ENCODE results near the gene SYNPO.

SYNPO gene

DNA sequence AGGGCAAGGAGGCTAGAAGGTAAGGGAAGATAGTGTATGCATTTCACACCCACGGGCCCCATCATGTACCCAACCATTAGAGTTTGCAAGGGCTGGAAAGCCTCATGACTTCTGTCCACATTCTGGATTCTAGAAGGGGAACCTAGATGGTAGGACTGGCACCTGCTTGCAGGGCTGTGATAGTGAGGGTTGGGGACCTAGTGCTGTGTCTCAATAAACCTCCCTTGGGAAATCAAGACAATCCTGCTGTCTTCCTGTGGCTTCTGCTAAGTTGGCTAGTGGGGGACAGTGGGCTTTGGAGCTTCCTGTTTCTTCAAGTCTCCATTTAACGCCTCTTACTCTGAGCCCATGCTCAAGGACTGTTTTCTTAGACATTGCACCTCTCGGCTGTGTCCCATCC lies 43.6 kb upstream of the SYNPO start:
- CTCF ChIA-PET = interaction anchor here (0.6 to 1.6 kb wide), 2 partner anchors 57 to 58 kb away, joined by 4 read pairs; no protein-coding TSS in a partner anchor

DNA sequence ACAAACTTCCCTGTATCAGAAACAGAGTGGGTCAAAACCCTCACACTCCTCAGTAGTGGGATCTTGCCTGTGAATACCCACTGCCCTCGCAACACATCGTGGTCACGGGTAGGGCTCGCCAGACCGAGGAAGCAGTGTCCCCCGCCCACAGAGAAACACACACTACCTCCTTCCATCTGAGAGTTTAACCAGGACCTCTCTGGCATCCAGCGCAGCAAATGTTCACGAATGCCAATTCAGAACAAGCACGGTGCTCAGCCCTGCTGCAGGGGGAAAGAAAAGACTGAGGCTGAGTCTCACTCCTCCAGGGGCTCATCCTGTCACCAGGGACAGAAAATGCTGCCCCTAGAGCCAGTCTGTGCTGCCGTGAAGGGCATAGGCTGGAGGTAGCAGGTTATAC lies 42.5 kb upstream of the SYNPO start:
- no peaks in the 10 kb centered on the region for H3K27me3 ChIP-seq (replicated peaks in 2 of 5; ENCODE audit: control insufficient read depth in 4 of 5, insufficient read depth in 5 of 5, low read length in 4 of 5)
- DNase-seq = no peak
- no peak overlapping the region for H3K27ac ChIP-seq (ENCODE audit: insufficient read depth in 1 of 2, low read depth in 1 of 2, low read length in 2 of 2, poor library complexity in 1 of 2, severe bottlenecking in 2 of 2)
- ChIA-PET POLR2A (no interaction called here), CTCF (interaction anchor here (1.0 to 1.6 kb wide), 2 partner anchors 12 to 56 kb away, joined by 3 to 4 read pairs; no protein-coding TSS in a partner anchor)
- no peak overlapping the region for H3K4me3 ChIP-seq (ENCODE audit: control insufficient read depth in 1 of 7, extremely low read depth in 1 of 7, insufficient read depth in 4 of 7, low read depth in 2 of 7, low read length in 6 of 7)
- WGBS (ENCODE audit: insufficient coverage) = 84% methylated on average over 4 of the region's 10 CpGs
- no peaks in the 10 kb centered on the region for H3K36me3 ChIP-seq (ENCODE audit: control insufficient read depth in 4 of 4, insufficient read depth in 4 of 4, low read length in 3 of 4)
- no peaks in the 10 kb centered on the region for H3K9me3 ChIP-seq (ENCODE audit: control extremely low read depth in 1 of 5, control insufficient read depth in 4 of 5, insufficient read depth in 2 of 5, low read depth in 1 of 5, low read length in 4 of 5)
- peaks cover 0 to 23% (median 8%) of the 10 kb centered on the region in 4 experiments for H3K4me1 ChIP-seq (ENCODE audit: control extremely low read depth in 1 of 4, control insufficient read depth in 4 of 4, insufficient read depth in 4 of 4, low read length in 3 of 4)

More for the DNA sequence above, 43.6 kb upstream of the SYNPO start:
- Histone ChIP-seq H3K27ac (ENCODE audit: insufficient read depth in 1 of 2, low read depth in 1 of 2, low read length in 2 of 2, poor library complexity in 1 of 2, severe bottlenecking in 2 of 2) (no peak overlapping the region), H3K4me1 (ENCODE audit: control extremely low read depth in 1 of 4, control insufficient read depth in 4 of 4, insufficient read depth in 4 of 4, low read length in 3 of 4) (peaks cover 0 to 23% (median 8%) of the 10 kb centered on the region in 4 experiments), H3K4me3 (ENCODE audit: control insufficient read depth in 1 of 7, extremely low read depth in 1 of 7, insufficient read depth in 4 of 7, low read depth in 2 of 7, low read length in 6 of 7) (no peak overlapping the region), H3K36me3 (ENCODE audit: control insufficient read depth in 4 of 4, insufficient read depth in 4 of 4, low read length in 3 of 4) (no peaks in the 10 kb centered on the region), H3K9me3 (ENCODE audit: control extremely low read depth in 1 of 5, control insufficient read depth in 4 of 5, insufficient read depth in 2 of 5, low read depth in 1 of 5, low read length in 4 of 5) (no peaks in the 10 kb centered on the region), H3K27me3 (replicated peaks in 2 of 5; ENCODE audit: control insufficient read depth in 4 of 5, insufficient read depth in 5 of 5, low read length in 4 of 5) (no peaks in the 10 kb centered on the region)
- POLR2A ChIA-PET = interaction anchor here (0.6 kb wide), 1 partner anchor 443 kb away, joined by 3 read pairs; no protein-coding TSS in a partner anchor
- DNase-seq = peak in 2 of 3 donors; percentile 40 to 42
- WGBS (ENCODE audit: insufficient coverage) = 100% methylated on average over 1 of the region's 3 CpGs

DNA sequence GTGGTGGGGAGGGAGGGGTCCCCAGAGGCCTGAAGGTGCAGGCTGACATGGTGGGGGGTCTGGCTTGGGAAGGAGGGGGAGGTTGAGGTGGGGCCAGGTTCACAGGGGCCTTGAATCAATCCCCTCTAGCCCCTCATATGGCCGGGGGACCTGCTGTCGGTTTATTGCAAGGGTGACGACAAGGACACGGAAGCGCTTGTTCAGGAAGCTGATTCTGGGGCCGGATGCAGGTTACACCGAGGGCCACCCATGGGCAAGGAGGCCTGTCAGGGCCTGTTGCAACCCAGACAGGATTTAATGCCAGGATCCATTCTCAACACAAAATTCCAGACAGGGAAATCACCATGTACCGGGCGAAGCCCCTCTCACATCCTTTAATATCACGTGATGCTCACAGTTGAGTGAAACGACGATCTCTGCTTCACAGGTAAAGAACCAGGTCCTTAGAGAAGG lies 41.6 kb upstream of the SYNPO start:
- peaks cover 0 to 23% (median 8%) of the 10 kb centered on the region in 4 experiments for H3K4me1 ChIP-seq (ENCODE audit: control extremely low read depth in 1 of 4, control insufficient read depth in 4 of 4, insufficient read depth in 4 of 4, low read length in 3 of 4)
- CTCF ChIA-PET = no interaction called here
- no peaks in the 10 kb centered on the region for H3K9me3 ChIP-seq (ENCODE audit: control extremely low read depth in 1 of 5, control insufficient read depth in 4 of 5, insufficient read depth in 2 of 5, low read depth in 1 of 5, low read length in 4 of 5)
- POLR2A ChIA-PET = no interaction called here
- H3K36me3 ChIP-seq (ENCODE audit: control insufficient read depth in 4 of 4, insufficient read depth in 4 of 4, low read length in 3 of 4) = no peaks in the 10 kb centered on the region
- no peaks in the 10 kb centered on the region for H3K27me3 ChIP-seq (replicated peaks in 2 of 5; ENCODE audit: control insufficient read depth in 4 of 5, insufficient read depth in 5 of 5, low read length in 4 of 5)
- WGBS (ENCODE audit: insufficient coverage) = 94% methylated on average over 12 of the region's 12 CpGs
- no peak overlapping the region for H3K4me3 ChIP-seq (ENCODE audit: control insufficient read depth in 1 of 7, extremely low read depth in 1 of 7, insufficient read depth in 4 of 7, low read depth in 2 of 7, low read length in 6 of 7)
- H3K27ac ChIP-seq (ENCODE audit: insufficient read depth in 1 of 2, low read depth in 1 of 2, low read length in 2 of 2, poor library complexity in 1 of 2, severe bottlenecking in 2 of 2) = no peak overlapping the region
- no peak for DNase-seq

DNA sequence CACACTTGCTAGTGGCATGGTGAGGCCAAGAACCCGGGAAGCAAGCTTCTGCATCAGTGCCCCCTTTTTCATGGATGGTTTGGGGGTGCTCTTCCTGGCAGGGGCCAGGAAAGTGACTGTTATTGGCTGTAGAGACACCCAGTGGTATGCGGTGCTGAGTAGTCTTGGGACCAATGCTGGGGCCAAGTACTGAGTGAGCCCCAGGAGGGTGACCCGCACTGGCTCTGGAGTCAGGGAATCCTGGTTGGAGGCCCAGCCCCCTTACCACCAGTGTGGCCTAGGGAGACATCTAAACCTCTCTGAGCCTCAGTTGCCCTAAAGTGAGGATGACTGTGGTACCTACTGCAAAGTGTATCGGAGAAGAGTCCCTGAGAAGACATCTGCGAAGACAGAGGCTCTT lies 41.2 kb upstream of the SYNPO start:
- ChIA-PET POLR2A (no interaction called here), CTCF (interaction anchor here (0.5 kb wide), 1 partner anchor 17 kb away, joined by 3 read pairs; no protein-coding TSS in a partner anchor)
- 94% methylated on average over 5 of the region's 5 CpGs for WGBS (ENCODE audit: insufficient coverage)
- Histone ChIP-seq H3K27ac (ENCODE audit: insufficient read depth in 1 of 2, low read depth in 1 of 2, low read length in 2 of 2, poor library complexity in 1 of 2, severe bottlenecking in 2 of 2) (no peak overlapping the region), H3K9me3 (ENCODE audit: control extremely low read depth in 1 of 5, control insufficient read depth in 4 of 5, insufficient read depth in 2 of 5, low read depth in 1 of 5, low read length in 4 of 5) (no peaks in the 10 kb centered on the region), H3K36me3 (ENCODE audit: control insufficient read depth in 4 of 4, insufficient read depth in 4 of 4, low read length in 3 of 4) (no peaks in the 10 kb centered on the region), H3K27me3 (replicated peaks in 2 of 5; ENCODE audit: control insufficient read depth in 4 of 5, insufficient read depth in 5 of 5, low read length in 4 of 5) (no peaks in the 10 kb centered on the region), H3K4me3 (ENCODE audit: control insufficient read depth in 1 of 7, extremely low read depth in 1 of 7, insufficient read depth in 4 of 7, low read depth in 2 of 7, low read length in 6 of 7) (no peak overlapping the region), H3K4me1 (ENCODE audit: control extremely low read depth in 1 of 4, control insufficient read depth in 4 of 4, insufficient read depth in 4 of 4, low read length in 3 of 4) (peaks cover 0 to 23% (median 8%) of the 10 kb centered on the region in 4 experiments)
- no peak for DNase-seq

DNA sequence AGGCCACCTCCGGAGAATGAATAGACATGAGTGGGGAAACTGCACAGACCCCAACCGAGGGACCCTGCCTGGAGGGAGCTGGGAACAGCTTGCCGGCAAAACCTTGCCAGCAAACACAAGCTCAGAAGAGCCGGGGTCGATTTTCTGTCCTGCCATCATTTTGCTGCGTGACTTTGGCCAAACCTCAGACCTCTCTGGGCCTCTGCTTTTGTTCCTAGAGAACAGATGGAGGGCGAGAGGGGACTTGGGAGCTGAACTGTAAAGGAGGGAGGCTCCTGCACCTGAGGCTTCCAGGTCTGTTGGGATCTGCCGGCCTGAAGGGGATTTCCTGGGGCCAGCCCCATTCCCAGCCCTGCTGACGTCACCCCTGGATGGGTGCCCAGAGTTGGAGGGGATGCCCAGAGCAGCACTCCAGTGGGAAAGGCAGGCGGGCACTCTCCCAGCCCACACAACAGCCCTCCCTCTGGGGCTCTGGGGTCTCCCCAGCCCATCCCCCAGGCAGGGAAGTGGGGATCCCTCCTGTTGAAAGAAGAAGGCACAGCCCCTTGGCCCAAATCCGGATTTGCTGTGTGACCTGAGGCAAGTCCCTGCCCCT lies 40.4 kb upstream of the SYNPO start:
- no peaks in the 10 kb centered on the region for H3K27me3 ChIP-seq (replicated peaks in 2 of 5; ENCODE audit: control insufficient read depth in 4 of 5, insufficient read depth in 5 of 5, low read length in 4 of 5)
- no peaks in the 10 kb centered on the region for H3K36me3 ChIP-seq (ENCODE audit: control insufficient read depth in 4 of 4, insufficient read depth in 4 of 4, low read length in 3 of 4)
- H3K9me3 ChIP-seq (ENCODE audit: control extremely low read depth in 1 of 5, control insufficient read depth in 4 of 5, insufficient read depth in 2 of 5, low read depth in 1 of 5, low read length in 4 of 5) = no peaks in the 10 kb centered on the region
- DNase-seq = no peak
- POLR2A ChIA-PET = no interaction called here
- H3K4me3 ChIP-seq (ENCODE audit: control insufficient read depth in 1 of 7, extremely low read depth in 1 of 7, insufficient read depth in 4 of 7, low read depth in 2 of 7, low read length in 6 of 7) = no peak overlapping the region
- H3K4me1 ChIP-seq (ENCODE audit: control extremely low read depth in 1 of 4, control insufficient read depth in 4 of 4, insufficient read depth in 4 of 4, low read length in 3 of 4) = peaks cover 0 to 17% (median 7%) of the 10 kb centered on the region in 4 experiments
- no peak overlapping the region for H3K27ac ChIP-seq (ENCODE audit: insufficient read depth in 1 of 2, low read depth in 1 of 2, low read length in 2 of 2, poor library complexity in 1 of 2, severe bottlenecking in 2 of 2)
- CTCF ChIA-PET = interaction anchor here (0.5 kb wide), 1 partner anchor 18 kb away, joined by 3 read pairs; no protein-coding TSS in a partner anchor
- 84% methylated on average over 9 of the region's 11 CpGs for WGBS (ENCODE audit: insufficient coverage)

DNA sequence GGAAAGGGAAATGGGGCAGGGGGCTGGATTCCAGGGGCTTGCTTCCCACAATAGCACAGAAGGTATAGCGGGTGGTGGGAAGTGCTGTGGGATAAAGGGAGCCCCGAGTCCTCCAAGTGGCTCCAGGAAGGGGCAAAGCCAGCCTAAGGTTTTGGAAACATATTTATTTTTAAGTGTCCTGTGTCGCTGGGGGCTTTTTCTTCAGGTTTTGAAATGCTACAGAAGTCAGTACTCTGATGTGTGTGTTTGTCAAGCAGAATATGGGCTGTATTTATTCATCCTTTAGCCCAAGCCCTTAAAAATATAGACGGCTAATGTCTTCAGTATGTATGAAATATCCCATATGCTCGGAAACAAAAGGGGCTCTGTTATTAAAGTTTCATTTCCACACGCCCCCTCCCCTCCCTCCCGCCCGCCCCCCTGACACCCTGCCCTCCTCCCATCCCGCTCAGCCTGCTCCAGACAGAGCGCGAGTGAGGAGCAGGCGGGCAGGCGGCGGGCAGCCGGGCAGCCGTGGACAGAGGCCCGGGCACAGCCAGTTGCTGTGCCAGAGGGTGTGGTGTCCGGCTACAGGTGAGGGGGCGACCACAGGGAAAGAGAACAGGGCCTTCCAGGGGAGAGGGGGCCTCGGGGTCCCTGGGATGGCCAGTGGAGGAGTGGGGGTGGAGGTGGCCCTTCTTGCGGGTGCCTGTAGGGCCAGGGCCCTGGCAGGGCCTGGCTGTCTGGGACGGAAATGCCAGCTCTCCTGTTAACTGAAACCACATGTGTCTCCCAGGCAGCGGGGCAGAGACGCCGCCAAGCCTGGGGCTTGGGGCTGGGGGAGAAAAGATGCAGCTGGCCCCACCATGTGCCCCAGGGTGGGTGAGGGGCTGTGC lies 39.6 kb upstream of the SYNPO start:
- Histone ChIP-seq H3K27ac (ENCODE audit: insufficient read depth in 1 of 2, low read depth in 1 of 2, low read length in 2 of 2, poor library complexity in 1 of 2, severe bottlenecking in 2 of 2) (no peak overlapping the region), H3K36me3 (ENCODE audit: control insufficient read depth in 4 of 4, insufficient read depth in 4 of 4, low read length in 3 of 4) (no peaks in the 10 kb centered on the region), H3K4me3 (ENCODE audit: control insufficient read depth in 1 of 7, extremely low read depth in 1 of 7, insufficient read depth in 4 of 7, low read depth in 2 of 7, low read length in 6 of 7) (no peak overlapping the region), H3K27me3 (replicated peaks in 2 of 5; ENCODE audit: control insufficient read depth in 4 of 5, insufficient read depth in 5 of 5, low read length in 4 of 5) (no peaks in the 10 kb centered on the region), H3K4me1 (ENCODE audit: control extremely low read depth in 1 of 4, control insufficient read depth in 4 of 4, insufficient read depth in 4 of 4, low read length in 3 of 4) (peaks cover 0 to 10% (median 5%) of the 10 kb centered on the region in 4 experiments), H3K9me3 (ENCODE audit: control extremely low read depth in 1 of 5, control insufficient read depth in 4 of 5, insufficient read depth in 2 of 5, low read depth in 1 of 5, low read length in 4 of 5) (no peaks in the 10 kb centered on the region)
- POLR2A ChIA-PET = no interaction called here
- 95% methylated on average over 7 of the region's 25 CpGs for WGBS (ENCODE audit: insufficient coverage)
- DNase-seq = no peak
- CTCF ChIA-PET = interaction anchor here (0.8 to 1.2 kb wide), 2 partner anchors 12 to 14 kb away, joined by 3 to 4 read pairs; no protein-coding TSS in a partner anchor
